Iris pigment epithelial cell (primary cell): Measurements from ENCODE around the gene TMEM248.
"Not testable (repeated sequence)": the region's sequence is repeated elsewhere in the genome, so short reads cannot be mapped to it uniquely, and the experiment has no call there.

Experiments used
- DNase-seq: peaks from one replicate; pipeline ENCODE4 v3.0.0-alpha.2; 2011; ENCODE audit warnings: low read depth

The TMEM248 gene

GRCh38 chr7:67000601-67001258, 79.7 kb downstream of the TMEM248 start:
- peak; percentile 35 for DNase-seq

GRCh38 chr7:67004145-67004544, 83.1 kb downstream of the TMEM248 start:
- not testable (repeated sequence) for DNase-seq

DNA sequence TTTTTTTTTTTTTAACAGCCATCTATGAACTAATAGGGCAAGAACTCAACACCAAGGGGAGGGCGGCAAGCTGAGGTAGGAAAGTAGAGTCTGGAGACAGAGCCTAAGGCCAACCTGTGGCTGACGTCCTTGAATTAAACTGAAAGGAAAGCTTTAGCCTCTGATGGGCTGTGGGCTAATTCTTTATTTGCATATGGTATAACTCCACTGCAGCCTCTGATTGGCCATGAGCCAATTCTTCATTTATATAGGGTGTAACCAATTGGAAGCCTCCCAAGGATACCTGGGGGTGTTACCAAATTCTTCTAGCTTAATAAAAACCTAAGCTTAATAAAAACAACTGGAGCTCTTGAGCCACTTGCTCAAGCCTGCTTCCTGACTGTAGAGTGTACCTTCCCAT, 85.9 kb downstream of the TMEM248 start:
- DNase-seq = no peak
